Cardiac fibroblast (primary cell): ENCODE data around the gene CHRNA9.
"Not testable (repeated sequence)": the region's sequence is repeated elsewhere in the genome, so short reads cannot be mapped to it uniquely, and the experiment has no call there.

Experiments used
- DNase-seq, 2 donors: peaks; one replicate each; pipeline versions ENCODE4 v3.0.0 to v3.0.0-alpha.2; 2010; ENCODE audit warnings: low read depth in 2 of 2
- H3K4me3 ChIP-seq, 2 donors: replicated peaks in 1 of 2; 1 replicate in 1 of 2; 2 replicates in 1 of 2; pipeline ENCODE4 v1.5.1; 2011; ENCODE audit warnings: low read depth in 2 of 2, low read length in 2 of 2, mild to moderate bottlenecking in 2 of 2, moderate library complexity in 1 of 2
- TF ChIP-seq, protein P1 (sequence below): IDR thresholded peaks from one replicate; pipeline ENCODE4 v1.5.1; 2011; ENCODE audit warnings: low read depth, mild to moderate bottlenecking, low read length, inconsistent platforms

Gene CHRNA9

GRCh38 chr4:40377512-40378365 lies 42.6 kb downstream of the CHRNA9 start:
- no peak overlapping the region for H3K4me3 ChIP-seq
- DNase-seq = peak; percentile 22 to 33
- TF ChIP-seq, protein P1, sequence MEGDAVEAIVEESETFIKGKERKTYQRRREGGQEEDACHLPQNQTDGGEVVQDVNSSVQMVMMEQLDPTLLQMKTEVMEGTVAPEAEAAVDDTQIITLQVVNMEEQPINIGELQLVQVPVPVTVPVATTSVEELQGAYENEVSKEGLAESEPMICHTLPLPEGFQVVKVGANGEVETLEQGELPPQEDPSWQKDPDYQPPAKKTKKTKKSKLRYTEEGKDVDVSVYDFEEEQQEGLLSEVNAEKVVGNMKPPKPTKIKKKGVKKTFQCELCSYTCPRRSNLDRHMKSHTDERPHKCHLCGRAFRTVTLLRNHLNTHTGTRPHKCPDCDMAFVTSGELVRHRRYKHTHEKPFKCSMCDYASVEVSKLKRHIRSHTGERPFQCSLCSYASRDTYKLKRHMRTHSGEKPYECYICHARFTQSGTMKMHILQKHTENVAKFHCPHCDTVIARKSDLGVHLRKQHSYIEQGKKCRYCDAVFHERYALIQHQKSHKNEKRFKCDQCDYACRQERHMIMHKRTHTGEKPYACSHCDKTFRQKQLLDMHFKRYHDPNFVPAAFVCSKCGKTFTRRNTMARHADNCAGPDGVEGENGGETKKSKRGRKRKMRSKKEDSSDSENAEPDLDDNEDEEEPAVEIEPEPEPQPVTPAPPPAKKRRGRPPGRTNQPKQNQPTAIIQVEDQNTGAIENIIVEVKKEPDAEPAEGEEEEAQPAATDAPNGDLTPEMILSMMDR = no peak

- H3K4me3 ChIP-seq = no peak overlapping the region
- no peak for DNase-seq
- TF ChIP-seq, protein P1 = no peak
These were observed 43.5 kb downstream of the CHRNA9 start for GRCh38 chr4:40378619-40379018.

GRCh38 chr4:40379248-40379647 lies 44.1 kb downstream of the CHRNA9 start:
- H3K4me3 ChIP-seq = no peak overlapping the region
- DNase-seq = no peak
- TF ChIP-seq, protein P1 = no peak

DNA sequence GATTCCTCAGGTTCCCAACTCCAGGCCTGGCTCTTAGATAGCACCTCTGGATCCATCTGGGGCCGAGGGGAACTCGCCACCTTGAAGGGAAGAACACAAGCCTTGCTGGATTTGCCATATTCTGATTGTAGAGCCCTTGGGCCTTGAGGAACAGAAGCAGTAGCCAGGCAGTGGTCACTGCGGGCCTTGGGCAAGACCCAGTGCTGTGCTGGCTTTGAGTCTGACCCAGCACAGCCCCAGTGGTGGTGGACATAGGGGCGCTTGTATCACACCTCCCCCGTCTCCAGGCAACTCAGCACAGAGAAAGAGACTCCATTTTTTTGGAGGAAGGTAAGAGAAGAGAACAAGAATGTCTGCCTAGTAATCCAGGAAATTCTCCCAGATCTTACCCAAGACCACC lies 45.5 kb downstream of the CHRNA9 start:
- no peak for DNase-seq
- TF ChIP-seq, protein P1 = no peak
- no peak overlapping the region for H3K4me3 ChIP-seq

DNA sequence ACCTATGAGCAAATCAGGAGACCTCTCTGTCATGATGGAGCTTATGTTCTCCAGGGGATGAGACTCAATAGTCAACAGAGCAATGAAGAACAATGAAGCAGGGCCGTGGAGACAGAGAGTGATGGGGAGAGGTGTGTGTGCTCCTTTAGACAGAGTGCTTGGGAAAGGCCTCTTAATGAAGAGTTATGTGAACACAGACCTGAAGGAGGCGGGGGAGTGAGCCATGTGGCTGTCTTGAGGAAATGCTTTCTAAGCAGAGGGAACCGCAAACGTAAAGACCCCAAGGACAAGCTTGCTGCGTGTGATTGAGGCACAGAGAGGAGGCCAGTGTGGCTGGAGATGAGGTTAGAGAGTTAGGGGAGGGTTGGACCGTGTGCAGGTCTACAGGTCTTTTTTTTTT lies 53.1 kb downstream of the CHRNA9 start:
- TF ChIP-seq, protein P1 = no peak
- DNase-seq = no peak
- no peak overlapping the region for H3K4me3 ChIP-seq

- H3K4me3 ChIP-seq = no peak overlapping the region
- TF ChIP-seq, protein P1 = no peak
- DNase-seq = no peak
These were observed 54.9 kb downstream of the CHRNA9 start for GRCh38 chr4:40389986-40390385.

DNA sequence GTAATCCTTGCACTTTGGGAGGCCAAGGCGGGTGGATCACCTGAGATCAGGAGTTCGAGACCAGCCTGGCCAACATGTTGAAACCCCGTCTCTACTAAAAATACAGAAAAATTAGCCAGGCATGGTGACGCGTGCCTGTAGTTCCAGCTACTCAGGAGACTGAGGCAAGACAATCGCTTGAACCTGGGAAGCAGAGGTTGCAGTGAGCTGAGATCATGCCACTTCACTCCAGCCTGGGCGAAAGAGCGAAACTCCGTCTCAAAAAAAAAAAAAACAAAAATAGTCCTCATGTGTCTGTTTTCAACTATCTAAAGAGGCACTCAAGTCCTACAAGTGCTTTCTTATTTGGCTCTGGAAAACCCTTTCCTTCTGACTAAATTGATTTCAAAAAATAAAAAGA lies 57.1 kb downstream of the CHRNA9 start:
- not testable (repeated sequence) for H3K4me3 ChIP-seq, DNase-seq
